Cardiac septum (tissue), 1 donor: Measurements from ENCODE around the gene PSMC3. TPM values are rescaled to one million over a fixed set of nuclear protein-coding genes. Genes with fewer than 3 reads are reported as not detected.

Source experiments
- DNase-seq: peaks from one replicate; pipeline ENCODE4 v3.0.0-alpha.2; 2020; ENCODE audit warnings: low spot score
- intact Hi-C: fragments of 100-400 bp; cut with DNase I; formaldehyde crosslinking; loops from one replicate; pipeline ENCODE4 v1.14.0; 2022
- total RNA-seq: library from RNA; stranded (reverse); fragmentation: NEBNext Ultra II Directional; extraction: Animal tissue kit (Norgen Biotek cat#: 25700); gene quantifications from one replicate; pipeline ENCODE4 v1.2.1, GENCODE V29; 2021
- donor health status: DM: no; HTN: no; CAD: no.

PSMC3 gene
- total RNA-seq, 1 donor from 2014 or later: 132 TPM

GRCh38 chr11:47446833-47447232 lies 20.6 kb upstream of the PSMC3 start:
- no peak for DNase-seq
- intact Hi-C loops: no loop called here

- intact Hi-C loops: no loop called here
- DNase-seq: no peak
Observed at GRCh38 chr11:47445840-47446239, 19.6 kb upstream of the PSMC3 start.

- no peak for DNase-seq
- intact Hi-C loops: no loop called here
Observed at GRCh38 chr11:47443817-47444216, 17.6 kb upstream of the PSMC3 start.

GRCh38 chr11:47443028-47443700 lies 16.9 kb upstream of the PSMC3 start:
- DNase-seq: no peak

GRCh38 chr11:47442514-47442913 lies 16.3 kb upstream of the PSMC3 start:
- DNase-seq: no peak
- intact Hi-C loops: no loop called here

More at GRCh38 chr11:47443028-47443700, 16.9 kb upstream of the PSMC3 start:
- intact Hi-C loops: no loop called here

DNA sequence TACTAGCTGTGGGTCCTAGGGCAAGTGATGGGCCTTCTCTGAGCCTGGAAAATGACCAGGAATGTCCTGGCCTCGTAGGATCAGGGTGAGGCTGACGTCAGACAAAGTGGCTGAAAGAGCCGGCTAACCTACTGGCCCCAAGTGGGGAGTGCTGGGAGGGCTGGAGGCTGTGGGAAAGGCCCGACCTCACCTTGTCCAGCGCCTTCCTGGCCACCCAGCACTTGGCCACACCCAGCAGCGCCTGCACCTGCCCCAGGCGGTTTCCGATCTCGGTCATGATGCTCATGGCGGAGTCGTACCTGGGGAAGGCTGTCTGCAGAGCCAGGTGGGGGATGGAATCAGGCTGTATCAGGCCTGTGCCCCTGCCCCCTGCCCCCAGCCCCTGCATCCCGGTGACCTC lies 15.2 kb upstream of the PSMC3 start:
- intact Hi-C loops: no loop called here
- DNase-seq: no peak

GRCh38 chr11:47440054-47440476 lies 13.8 kb upstream of the PSMC3 start:
- DNase-seq: no peak
- intact Hi-C loops: no loop called here

DNA sequence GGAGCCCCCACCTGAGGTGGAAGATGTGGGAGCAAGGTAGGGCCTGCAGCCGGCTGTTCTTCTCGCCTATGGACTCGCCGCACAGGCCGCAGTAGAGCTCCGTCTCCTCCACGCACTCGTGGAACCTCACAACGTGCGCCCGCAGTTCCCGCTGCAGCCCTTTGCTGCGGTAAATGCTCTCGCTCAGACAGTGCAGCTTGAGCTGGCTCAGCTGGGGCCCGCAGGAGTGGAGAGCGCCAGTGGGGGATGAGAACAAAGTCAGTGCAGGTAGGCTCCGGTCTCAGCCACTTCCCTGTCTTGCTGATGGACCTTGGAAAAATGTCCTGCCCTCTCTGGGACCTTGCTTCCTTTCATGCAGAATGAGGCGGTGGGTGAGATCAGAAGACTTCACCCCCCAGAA lies 12.5 kb upstream of the PSMC3 start:
- intact Hi-C loops: no loop called here
- no peak for DNase-seq

- no peak for DNase-seq
- intact Hi-C loops: no loop called here
Observed at GRCh38 chr11:47437746-47438418, 11.6 kb upstream of the PSMC3 start.

GRCh38 chr11:47437218-47437745 lies 11.0 kb upstream of the PSMC3 start:
- intact Hi-C loops: no loop called here
- DNase-seq: no peak

- intact Hi-C loops: no loop called here
- no peak for DNase-seq
Observed at GRCh38 chr11:47436726-47437125, 10.5 kb upstream of the PSMC3 start.

DNA sequence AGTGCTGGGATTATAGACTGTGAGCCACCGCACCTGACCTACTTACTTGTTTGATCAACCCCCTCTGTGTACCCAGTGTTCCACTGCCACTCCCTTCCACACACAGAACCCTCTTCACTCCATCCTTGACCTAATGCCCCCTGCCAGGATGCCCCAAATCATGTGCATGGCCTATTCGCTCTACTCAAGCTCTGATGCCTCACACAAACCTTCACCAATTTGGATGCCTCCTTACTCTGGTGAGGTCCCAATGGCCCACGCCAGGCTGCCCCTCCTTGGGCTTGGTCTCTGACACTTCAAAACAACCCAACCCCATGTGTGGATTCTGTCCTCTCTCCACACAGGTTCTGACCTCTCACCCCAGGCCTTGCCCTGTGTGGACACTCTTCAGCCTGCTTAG lies 9.4 kb upstream of the PSMC3 start:
- intact Hi-C loops: no loop called here
- no peak for DNase-seq

DNA sequence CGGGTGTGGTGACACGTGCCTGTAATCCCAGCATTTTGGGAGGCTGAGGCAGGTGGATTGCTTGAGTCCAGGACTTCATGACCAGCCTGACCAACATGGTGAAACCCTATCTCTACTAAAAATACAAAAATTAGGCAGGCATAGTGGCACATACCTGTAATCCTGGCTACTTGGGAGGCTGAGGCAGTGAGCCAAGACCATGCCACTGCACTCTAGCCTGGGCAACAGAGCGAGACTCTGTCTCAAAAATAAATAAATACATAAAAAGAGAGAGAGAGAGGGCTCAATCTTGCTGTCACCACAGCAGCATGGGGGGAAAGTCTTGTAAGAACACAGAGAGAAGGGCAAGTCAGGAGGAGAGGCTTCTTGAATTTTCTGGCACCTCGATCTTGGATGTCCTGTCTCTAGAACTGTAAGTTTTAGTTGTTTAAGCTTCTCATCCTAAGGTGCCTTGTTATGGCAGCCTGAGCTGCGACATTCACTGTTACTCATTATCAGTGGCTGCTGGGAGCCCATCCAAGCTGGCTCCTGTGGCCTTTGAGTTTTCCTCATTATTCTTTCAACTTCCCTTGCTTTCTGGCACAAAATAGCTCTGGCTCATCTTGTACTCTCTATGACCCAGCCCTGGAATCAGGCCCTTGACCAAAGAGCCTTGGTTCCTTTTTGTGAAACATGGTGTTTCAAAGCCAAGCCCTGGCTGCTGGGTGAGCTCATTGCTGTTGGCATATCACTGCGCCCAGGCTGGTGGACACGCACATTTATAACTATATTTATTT lies 8.0 kb upstream of the PSMC3 start:
- intact Hi-C loops: no loop called here
- DNase-seq: no peak

GRCh38 chr11:47433157-47433556 lies 6.9 kb upstream of the PSMC3 start:
- intact Hi-C loops: no loop called here
- no peak for DNase-seq

- intact Hi-C loops: no loop called here
- DNase-seq: no peak
Observed at GRCh38 chr11:47431356-47432083, 5.3 kb upstream of the PSMC3 start.

GRCh38 chr11:47430524-47430923 lies 4.3 kb upstream of the PSMC3 start:
- intact Hi-C loops: no loop called here
- DNase-seq: no peak

DNA sequence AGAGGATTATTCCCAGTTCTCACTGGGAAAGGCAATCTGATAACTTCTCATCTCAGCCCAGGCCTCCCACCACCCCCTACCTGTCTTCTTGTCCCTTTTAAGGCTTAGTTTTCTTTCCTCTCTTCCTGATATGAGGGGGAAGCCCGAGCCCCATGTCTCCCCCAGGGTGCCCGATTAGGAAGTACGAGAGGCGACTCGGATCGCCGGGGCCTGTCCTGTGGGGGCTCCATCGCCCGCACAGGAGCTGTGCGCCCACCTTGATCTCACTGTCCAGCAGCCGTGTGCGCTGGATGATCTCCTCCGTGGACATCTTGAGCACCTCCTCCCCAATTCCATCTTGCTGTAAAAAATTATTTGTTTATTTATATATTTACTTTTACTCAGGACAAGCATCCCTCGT lies 628 bp downstream of the PSMC3 start:
- DNase-seq: no peak
- intact Hi-C loops: loop anchor here (2.0 kb wide), 1 partner anchor 17 kb away; the partner anchor contains the start of gene SLC39A13

- intact Hi-C loops: no loop called here
- DNase-seq: no peak
Observed at GRCh38 chr11:47418454-47419259, 7.6 kb downstream of the PSMC3 start.

DNA sequence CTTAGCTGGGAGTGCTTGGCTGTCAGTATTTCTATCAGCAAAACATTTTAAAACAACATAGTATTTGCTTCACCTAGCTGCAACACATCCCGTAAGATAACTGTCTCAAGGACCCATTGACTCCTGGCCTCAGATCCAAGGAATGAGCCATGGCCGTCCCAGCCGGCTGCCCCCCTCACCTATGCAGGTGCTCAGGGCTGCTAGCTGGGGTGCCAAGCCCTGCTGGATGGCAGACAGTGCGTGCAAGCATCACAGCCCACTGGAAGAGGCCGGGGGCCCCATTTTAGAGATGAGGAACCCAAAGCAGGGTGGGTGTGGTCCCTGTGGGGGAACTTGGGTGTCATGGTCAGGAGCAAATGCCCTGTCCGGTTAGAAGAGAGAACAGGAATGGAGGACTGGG lies 8.5 kb downstream of the PSMC3 start:
- intact Hi-C loops: no loop called here

More for the DNA sequence above, 8.5 kb downstream of the PSMC3 start:
- no peak for DNase-seq
